HTERT RPE-1 (cell line): ENCODE results near the gene PDIK1L.

Experiments
- in situ Hi-C: fragments of 300-500 bp; cut with MboI; formaldehyde crosslinking; loops from 4 replicates; pipeline ENCODE4 v1.14.3; 2020; ENCODE audit warnings: low sequenced_read_pairs

PDIK1L gene

GRCh38 chr1:26169198-26169554 lies 57.6 kb downstream of the PDIK1L start:
- in situ Hi-C loops: no loop called here

- in situ Hi-C loops: no loop called here
Observed at GRCh38 chr1:26169669-26170471, 58.2 kb downstream of the PDIK1L start, which contains the start of gene ZNF593. ZNF593 (plus strand) TSS chr1:26169908; CDS start chr1:26169984, 76 bp downstream.

DNA sequence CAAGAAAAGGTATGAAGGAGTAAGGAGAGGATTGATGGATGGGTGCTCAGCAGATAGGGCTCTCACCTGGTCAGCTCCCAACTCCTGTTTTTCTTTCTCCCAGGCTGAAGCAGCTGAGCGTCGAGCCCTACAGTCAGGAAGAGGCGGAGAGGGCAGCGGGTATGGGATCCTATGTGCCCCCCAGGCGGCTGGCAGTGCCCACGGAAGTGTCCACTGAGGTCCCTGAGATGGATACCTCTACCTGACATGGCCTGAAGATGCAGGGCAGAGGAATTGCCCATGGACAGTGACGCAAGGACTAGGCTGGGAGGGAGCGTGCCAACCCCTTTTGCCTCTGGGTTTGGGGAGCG lies 58.8 kb downstream of the PDIK1L start:
- in situ Hi-C loops: no loop called here

GRCh38 chr1:26171084-26172072 lies 59.8 kb downstream of the PDIK1L start, which contains the start of gene ZNF593OS:
ZNF593OS (minus strand) TSS chr1:26171832; CDS start chr1:26171661, 171 bp downstream.
- in situ Hi-C loops: no loop called here
